HG02981 (cell line): ENCODE results near the gene ZNF518A.
"Not testable (repeated sequence)": the region's sequence is repeated elsewhere in the genome, so short reads cannot be mapped to it uniquely, and the experiment has no call there.

Experiments
- ATAC-seq: cut with Tn5 transposase; IDR thresholded peaks from one replicate; pipeline ENCODE4 v1.9.1; 2021; ENCODE audit warnings: mild to moderate bottlenecking, moderate library complexity; ENCODE audit not compliant: unreplicated experiment

Gene ZNF518A

GRCh38 chr10:96131621-96132020 lies 1.5 kb downstream of the ZNF518A start:
- no peak for ATAC-seq

- ATAC-seq: no peak
These were observed 3.0 kb downstream of the ZNF518A start for GRCh38 chr10:96133135-96133534.

GRCh38 chr10:96136810-96137209 lies 6.7 kb downstream of the ZNF518A start:
- no peak for ATAC-seq

- no peak for ATAC-seq
These were observed 7.5 kb downstream of the ZNF518A start for GRCh38 chr10:96137567-96137966.

- ATAC-seq: peak; percentile 90
These were observed 8.0 kb downstream of the ZNF518A start for GRCh38 chr10:96138102-96138501.

GRCh38 chr10:96152437-96152836 lies 22.3 kb downstream of the ZNF518A start:
- ATAC-seq: no peak

GRCh38 chr10:96153070-96153469 lies 23.0 kb downstream of the ZNF518A start:
- ATAC-seq: no peak

- no peak for ATAC-seq
These were observed 35.6 kb downstream of the ZNF518A start for GRCh38 chr10:96165726-96166125.

- no peak for ATAC-seq
These were observed 38.4 kb downstream of the ZNF518A start for GRCh38 chr10:96168546-96168945.

- no peak for ATAC-seq
These were observed 40.1 kb downstream of the ZNF518A start for GRCh38 chr10:96170230-96170629.

- no peak for ATAC-seq
These were observed 42.6 kb downstream of the ZNF518A start for GRCh38 chr10:96172666-96173065.

- ATAC-seq: no peak
These were observed 46.9 kb downstream of the ZNF518A start for GRCh38 chr10:96176985-96177384.

- no peak for ATAC-seq
These were observed 58.3 kb downstream of the ZNF518A start for GRCh38 chr10:96188421-96188820.

- no peak for ATAC-seq
These were observed 58.8 kb downstream of the ZNF518A start for GRCh38 chr10:96188916-96189315.

- not testable (repeated sequence) for ATAC-seq
These were observed 59.4 kb downstream of the ZNF518A start for GRCh38 chr10:96189505-96189904.

GRCh38 chr10:96201525-96201924 lies 71.4 kb downstream of the ZNF518A start:
- no peak for ATAC-seq

GRCh38 chr10:96205580-96205979 lies 75.5 kb downstream of the ZNF518A start:
- ATAC-seq: no peak

- ATAC-seq: no peak
These were observed 78.2 kb downstream of the ZNF518A start for GRCh38 chr10:96208271-96208670.

GRCh38 chr10:96208946-96209345 lies 78.8 kb downstream of the ZNF518A start:
- no peak for ATAC-seq

- no peak for ATAC-seq
These were observed 81.7 kb downstream of the ZNF518A start for GRCh38 chr10:96211764-96212163.

GRCh38 chr10:96212911-96213310 lies 82.8 kb downstream of the ZNF518A start:
- ATAC-seq: no peak
